Uterus (tissue), 2 donors: ENCODE measurements around the gene TMEM59.

Source experiments
- CTCF ChIP-seq, 4 experiments: fragments of 200-600 bp in 2 of 4; fragments of 450-650 bp in 2 of 4; sonication (generic) in 2 of 4; IDR thresholded peaks; one replicate each; pipeline ENCODE4 v1.5.1; 2016 to 2019; ENCODE audit warnings: antibody characterized with exemption in 4 of 4, mild to moderate bottlenecking in 2 of 4, moderate library complexity in 1 of 4
- POLR2A ChIP-seq, 2 donors: fragments of 450-650 bp; IDR thresholded peaks; one replicate each; pipeline ENCODE4 v1.6.1; 2016; ENCODE audit warnings: antibody characterized with exemption in 2 of 2, mild to moderate bottlenecking in 1 of 2, moderate library complexity in 1 of 2

GRCh38 chr1:54041806-54042205 lies 11.2 kb downstream of the TMEM59 start:
- TF ChIP-seq POLR2A (IDR thresholded peaks at IDR 0.05) (no peak), CTCF (IDR thresholded peaks at IDR 0.05) (no peak)
